SK-MEL-5 (cell line): Measurements from ENCODE around the gene HDX. TPM values are rescaled to one million over a fixed set of nuclear protein-coding genes. Genes with fewer than 3 reads are reported as not detected.
"Not testable (repeated sequence)": the region's sequence is repeated elsewhere in the genome, so short reads cannot be mapped to it uniquely, and the experiment has no call there.

Source experiments
- DNase-seq: peaks from one replicate; pipeline ENCODE4 v3.0.0-alpha.2; 2016; ENCODE audit warnings: low read depth, low spot score
- in situ Hi-C: cut with HindIII; loops from 2 replicates; pipeline ENCODE4 v1.10.0; 2016; ENCODE audit warnings: low sequenced_read_pairs, high pct_unique_total_duplicates, low pct_unique_long_range_greater_than_20kb
- small RNA-seq, 2 experiments: library from RNA; depleted of rRNA; stranded (forward); fragments of <200 nt; gene quantifications; one replicate each; pipeline ENCODE3, GENCODE V24; 2014
- total RNA-seq: library from RNA; depleted of rRNA; stranded (reverse); fragments of >200 nt; shearing (Covaris generic); gene quantifications from 2 replicates; pipeline ENCODE4 v1.2.3, GENCODE V29; 2014

HDX gene
- total RNA-seq, 1 experiment from 2014 or later: 5.1 TPM

DNA sequence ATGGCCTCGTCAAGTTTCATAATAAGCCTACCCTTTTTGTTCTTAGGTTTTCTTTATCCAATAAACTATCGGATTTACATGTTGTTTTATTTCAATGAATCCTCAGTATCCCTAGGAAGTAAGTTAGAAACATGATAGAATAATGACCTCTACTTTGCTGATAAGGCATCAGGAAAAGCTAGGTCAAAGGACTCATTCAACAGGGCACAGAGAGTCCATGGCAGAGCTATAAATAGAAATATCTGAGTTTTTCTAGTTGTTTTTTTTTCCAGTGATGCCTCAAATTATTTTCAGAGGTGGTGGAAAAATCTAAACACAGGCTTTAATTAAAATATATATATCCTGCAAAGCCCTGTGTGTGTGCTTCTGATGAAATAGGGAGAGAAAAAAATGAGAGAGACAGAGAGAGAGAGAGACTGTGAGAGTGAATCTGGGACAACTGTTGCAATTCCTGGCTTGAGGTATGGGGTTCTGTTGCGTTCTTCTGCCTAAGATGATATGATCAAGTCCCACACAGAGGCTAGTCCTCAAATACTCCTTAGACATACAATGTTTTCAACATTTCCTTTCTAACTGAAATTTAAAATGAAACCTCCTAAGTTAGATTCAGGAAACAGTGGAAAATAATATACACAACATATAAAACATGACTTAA is 139.9 kb downstream of the HDX start:
- no peak for DNase-seq
- in situ Hi-C loops: no loop called here

DNA sequence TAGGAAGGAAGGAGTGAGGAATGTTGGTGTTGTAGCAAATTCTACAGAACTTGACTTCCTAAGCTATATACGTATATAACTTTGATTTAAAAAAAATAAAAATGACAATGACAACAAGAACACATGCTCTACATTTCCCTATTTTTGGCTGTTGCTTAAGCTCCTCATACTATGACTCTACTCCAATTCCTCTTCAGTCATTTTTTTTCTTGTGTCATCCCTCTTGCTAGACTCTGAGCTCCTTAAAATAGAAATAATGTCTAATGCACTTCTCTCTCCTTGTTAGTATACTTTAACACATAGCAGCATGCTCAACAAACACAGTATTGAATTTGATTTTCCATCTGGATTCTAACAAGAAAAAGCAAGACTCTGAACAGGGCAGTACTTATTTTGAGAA is 144.0 kb downstream of the HDX start:
- in situ Hi-C loops: no loop called here
- DNase-seq: no peak

DNA sequence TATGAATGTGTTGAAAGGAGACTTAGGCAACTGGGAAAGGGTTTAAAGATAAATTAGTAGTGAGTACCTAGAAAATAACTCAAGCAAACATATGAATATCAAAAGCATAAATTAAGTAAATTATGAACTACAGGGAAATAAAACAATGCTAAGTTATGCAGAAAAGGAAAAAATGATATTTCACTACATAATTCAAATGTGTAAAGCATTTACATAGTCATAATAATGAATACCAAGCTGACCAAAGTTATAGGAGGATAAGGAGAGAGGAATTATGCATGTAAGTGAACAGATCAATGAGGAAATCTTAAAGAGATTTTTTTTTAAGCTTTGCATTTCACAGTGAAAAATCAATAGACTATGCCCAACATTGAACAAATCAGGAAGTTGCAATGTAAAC is 145.0 kb downstream of the HDX start:
- in situ Hi-C loops: no loop called here
- no peak for DNase-seq

DNA sequence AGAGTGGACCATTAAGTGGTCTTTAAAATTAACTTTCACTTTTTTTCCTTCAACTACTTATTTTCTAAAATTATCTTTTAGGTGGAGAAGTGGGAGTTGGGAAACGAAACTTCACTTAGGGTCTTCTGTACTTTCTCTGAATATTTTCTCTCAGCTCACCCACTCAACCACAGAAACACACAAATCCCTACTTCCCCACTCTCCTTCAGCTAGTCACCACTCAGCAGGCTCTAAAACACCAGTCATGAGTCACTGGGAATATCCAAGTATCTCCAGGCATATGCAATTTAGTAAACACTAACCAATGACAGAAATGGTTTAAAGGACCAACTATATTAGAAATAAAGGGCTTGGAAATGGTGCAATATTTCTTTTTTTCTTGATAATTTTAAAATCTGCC is 161.3 kb downstream of the HDX start:
- DNase-seq: no peak
- in situ Hi-C loops: no loop called here

DNA sequence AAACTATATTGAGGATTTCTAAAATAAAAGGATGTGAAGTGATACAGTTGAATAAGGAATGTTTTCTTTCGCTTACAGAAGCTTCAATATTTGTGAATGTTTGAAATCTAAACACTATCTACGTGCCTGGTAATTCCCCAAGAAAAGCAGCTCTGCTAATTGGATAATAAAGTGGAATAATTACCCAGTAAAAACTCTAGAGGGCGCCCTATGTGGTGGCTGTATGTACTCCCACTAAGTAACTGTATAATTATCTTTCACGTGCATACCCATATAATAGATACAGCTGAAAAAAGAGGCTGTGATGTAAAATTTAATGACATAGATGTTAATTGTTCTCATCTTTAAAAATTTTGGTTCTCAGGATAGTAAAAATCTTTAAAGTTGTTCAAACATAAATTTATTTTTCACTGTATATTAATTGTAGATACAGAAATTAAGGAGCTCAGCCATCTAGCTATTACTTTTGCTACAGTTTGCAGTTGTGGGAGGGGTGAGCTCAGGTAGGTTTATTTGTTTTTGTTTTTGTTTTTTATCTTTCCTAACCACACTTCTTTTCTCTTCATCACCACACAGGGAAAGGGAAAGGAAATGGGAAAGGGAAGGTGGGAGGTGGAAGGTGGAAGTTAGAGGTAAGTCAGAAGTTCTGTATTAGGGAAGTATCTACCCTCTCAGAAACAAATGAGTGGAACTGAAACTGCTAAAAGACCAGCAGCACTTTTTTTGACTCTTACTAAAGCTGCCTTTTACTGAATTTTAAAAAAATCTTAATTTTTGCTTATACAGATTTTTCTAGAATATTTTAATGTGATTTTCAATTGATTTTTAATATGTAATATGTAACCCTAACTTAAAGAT is 162.5 kb downstream of the HDX start:
- in situ Hi-C loops: no loop called here
- DNase-seq: peak; percentile 51

DNA sequence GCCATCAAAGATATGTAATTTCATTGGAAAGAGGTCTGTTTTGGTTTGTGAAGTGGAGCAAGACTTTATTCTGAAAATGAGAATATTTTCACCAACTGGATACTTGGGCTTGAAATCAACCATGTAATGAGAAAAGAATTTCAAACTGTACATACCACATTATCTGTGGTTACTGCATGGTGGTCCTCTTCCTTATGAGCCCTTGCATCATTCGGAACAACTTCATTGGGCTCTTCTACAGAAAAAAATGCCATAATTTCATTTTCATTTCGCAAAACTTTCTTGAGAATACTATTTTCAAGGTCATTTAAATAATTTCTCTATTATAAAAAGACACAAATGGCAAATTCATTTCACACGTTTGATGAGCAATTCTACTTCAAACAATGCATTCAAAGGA is 165.6 kb downstream of the HDX start:
- DNase-seq: no peak
- in situ Hi-C loops: no loop called here

DNA sequence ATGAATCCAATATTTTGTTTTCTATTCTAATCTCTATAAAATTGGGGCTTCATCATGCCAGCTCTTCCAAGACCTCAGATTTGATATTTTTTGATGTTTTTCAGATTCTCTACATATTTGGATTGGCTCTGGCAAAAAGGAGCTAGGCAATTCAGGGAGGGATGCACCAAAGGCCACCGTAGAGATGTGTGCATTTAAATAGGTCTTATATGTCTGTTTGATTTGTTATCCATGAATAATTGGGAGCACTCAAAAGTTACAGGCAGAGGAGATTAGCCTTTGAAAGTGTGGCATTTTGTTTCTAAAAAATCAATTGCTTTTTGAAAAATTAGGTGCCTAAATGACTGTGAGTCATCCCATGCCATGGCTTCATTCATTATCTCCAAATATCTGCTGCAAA is 167.1 kb downstream of the HDX start:
- DNase-seq: no peak
- in situ Hi-C loops: no loop called here

DNA sequence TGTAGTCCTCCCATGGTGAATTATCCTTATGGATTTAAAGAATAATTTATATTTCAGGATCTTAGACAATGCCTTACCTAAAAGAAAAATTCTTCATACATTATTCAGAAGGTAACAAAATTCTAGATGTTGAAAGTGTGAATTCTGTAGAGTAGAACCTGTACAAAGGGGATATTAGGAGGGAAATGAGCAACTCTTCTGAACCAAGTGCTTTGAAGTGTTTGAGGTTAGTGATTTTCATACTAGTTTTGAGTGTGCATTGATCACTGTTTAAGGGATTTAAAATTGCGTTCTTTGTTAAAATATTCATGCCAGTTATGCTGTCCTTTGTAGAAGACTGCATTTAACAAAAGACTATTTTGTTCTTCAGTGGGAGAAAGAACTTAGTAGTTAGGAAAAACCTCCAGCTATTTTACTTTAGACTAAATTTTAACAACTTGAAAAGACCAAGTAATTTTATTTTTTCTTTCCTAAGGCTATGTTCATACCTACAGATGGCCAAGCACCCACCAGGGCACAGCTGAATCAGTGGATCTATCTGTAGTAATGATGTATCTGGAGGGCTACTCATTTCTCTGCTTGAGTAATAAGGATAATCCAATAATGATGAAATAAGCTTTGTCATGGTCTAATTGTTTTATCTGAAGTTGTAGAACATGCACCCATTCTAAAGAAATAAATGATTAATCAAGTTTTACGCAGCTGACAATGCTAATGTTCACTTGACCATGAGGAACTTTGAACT is 180.0 kb downstream of the HDX start:
- in situ Hi-C loops: no loop called here
- no peak for DNase-seq

DNA sequence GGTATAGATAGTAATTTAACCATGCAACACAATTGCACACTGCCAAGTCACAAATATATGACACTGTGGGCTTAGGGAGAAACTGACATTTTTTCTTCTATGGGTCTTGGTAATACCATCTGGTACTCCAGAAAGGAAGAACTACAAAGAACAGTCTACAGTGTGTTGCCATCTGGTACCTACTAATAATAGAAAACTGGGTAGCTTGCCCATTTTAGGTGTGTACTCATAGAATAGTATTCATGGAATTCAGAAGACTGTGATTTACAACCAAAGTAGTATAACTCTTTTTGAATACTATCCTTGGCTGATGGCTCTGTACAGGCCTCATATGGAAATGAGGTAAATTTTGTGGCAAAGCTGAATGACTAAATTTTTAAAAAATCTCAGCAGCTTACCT is 181.6 kb downstream of the HDX start:
- in situ Hi-C loops: no loop called here

DNA sequence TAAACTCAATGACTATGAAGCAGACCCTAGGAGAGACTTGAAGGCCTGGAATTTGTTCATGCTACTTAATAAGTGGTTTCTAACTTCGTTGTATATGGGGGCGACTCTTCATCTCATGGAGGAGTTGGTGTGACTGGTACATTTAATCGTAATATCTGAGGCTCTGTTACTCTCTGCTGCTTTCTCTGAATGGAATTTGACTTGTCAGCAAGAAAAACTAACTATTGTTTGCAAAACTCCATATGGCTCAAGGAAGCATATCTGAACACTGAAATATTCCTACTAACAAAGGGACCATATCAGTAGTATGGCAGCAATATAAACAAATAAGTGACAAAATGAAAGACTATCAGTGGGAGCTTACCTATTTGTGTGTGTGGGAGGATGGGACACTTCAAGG is 182.2 kb downstream of the HDX start:
- in situ Hi-C loops: no loop called here
- no peak for DNase-seq

More for the DNA sequence above, 181.6 kb downstream of the HDX start:
- DNase-seq: no peak

DNA sequence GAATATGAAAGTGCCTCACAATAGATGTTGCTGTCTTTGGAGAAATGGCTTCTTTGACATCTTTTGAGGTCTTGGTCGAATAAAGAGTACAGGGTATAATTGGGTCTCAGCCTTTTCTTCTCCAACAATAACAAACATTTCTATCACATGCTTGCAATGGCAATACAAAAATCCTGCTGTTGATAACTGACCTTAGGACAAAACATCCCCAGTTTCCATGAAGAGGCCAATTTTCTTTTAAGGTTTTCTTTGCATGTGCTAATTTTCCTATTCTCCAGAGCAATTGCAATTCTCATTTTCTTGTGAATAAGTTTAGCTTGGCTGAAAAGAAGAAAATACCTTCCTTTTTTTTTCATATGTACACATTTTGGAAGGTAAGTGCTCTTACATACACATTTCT is 183.6 kb downstream of the HDX start:
- in situ Hi-C loops: no loop called here
- DNase-seq: peak; percentile 0

DNA sequence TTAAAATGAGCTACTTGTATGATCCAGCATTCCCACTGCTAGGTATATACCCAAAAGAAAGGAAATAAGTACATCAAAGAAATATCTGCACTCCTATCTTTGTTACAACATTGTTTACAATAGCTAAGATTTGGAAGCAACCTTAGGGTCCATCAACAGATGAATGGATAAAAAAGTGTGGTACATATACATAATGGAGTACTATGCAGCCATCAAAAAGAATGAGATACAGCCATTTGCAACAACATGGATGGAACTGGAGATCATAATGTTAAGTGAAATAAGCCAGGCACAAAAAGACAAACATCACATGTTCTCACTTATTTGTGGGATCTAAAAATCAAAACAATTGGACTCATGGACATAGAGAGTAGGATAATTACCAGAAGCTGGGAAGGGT is 186.3 kb downstream of the HDX start:
- in situ Hi-C loops, DNase-seq: not testable (repeated sequence)

Small RNA genes within 50 kb of the gene (small RNA-seq; reads per million reads assigned to genes)
- gene AL450471.1: 0 reads per million in 2 experiments
